Heart left ventricle (tissue), 16 donors: ENCODE measurements around the gene MDFIC2. TPM values are rescaled to one million over a fixed set of nuclear protein-coding genes. Genes with fewer than 3 reads are reported as not detected.
"Not testable (repeated sequence)": the region's sequence is repeated elsewhere in the genome, so short reads cannot be mapped to it uniquely, and the experiment has no call there.

Experiments
- ATAC-seq, 4 donors: fragments of 200-7000 bp; cut with Tn5 transposase; one replicate each; pipeline ENCODE4 v1.9.1; 2020 to 2022; ENCODE audit warnings: moderate library complexity in 4 of 4, mild to moderate bottlenecking in 3 of 4, moderate number of reproducible peaks in 1 of 4
- DNase-seq, 5 donors: peaks; one replicate each; pipeline ENCODE4 v3.0.0-alpha.2; 2020
- H3K27ac ChIP-seq, 12 donors: fragments of 200-600 bp; sonication (generic) in 4 of 12; one replicate each; pipeline versions ENCODE4 v1.5.0 to v1.8.0; 2016 to 2022; ENCODE audit warnings: mild to moderate bottlenecking in 2 of 12
- H3K27me3 ChIP-seq, 9 donors: fragments of 200-600 bp; sonication (generic) in 2 of 9; one replicate each; pipeline versions ENCODE4 v1.5.1 to v1.8.0; 2016 to 2022; ENCODE audit warnings: mild to moderate bottlenecking in 3 of 9
- H3K36me3 ChIP-seq, 9 donors: fragments of 200-600 bp; sonication (generic) in 2 of 9; one replicate each; pipeline versions ENCODE4 v1.5.0 to v1.8.0; 2018 to 2022; ENCODE audit warnings: mild to moderate bottlenecking in 2 of 9
- H3K4me1 ChIP-seq, 12 donors: fragments of 200-600 bp; sonication (generic) in 4 of 12; one replicate each; pipeline versions ENCODE4 v1.5.0 to v1.8.0; 2016 to 2022; ENCODE audit warnings: mild to moderate bottlenecking in 3 of 12
- H3K4me3 ChIP-seq, 12 donors: fragments of 200-600 bp; sonication (generic) in 4 of 12; one replicate each; pipeline versions ENCODE4 v1.5.0 to v1.8.0; 2017 to 2022; ENCODE audit warnings: mild to moderate bottlenecking in 9 of 12, moderate library complexity in 4 of 12
- H3K9me3 ChIP-seq, 12 donors: fragments of 200-600 bp; sonication (generic) in 4 of 12; one replicate each; pipeline versions ENCODE4 v1.5.0 to v1.8.0; 2016 to 2022; ENCODE audit warnings: mild to moderate bottlenecking in 1 of 12
- CTCF ChIP-seq, 12 donors: fragments of 200-600 bp; sonication (generic) in 4 of 12; IDR thresholded peaks; one replicate each; pipeline versions ENCODE4 v1.5.0 to v1.8.0; 2018 to 2022; ENCODE audit warnings: antibody characterized with exemption in 12 of 12, mild to moderate bottlenecking in 5 of 12
- POLR2A ChIP-seq, 2 donors: fragments of 450-650 bp; IDR thresholded peaks; one replicate each; pipeline ENCODE4 v1.6.1; 2017; ENCODE audit warnings: antibody characterized with exemption in 2 of 2, mild to moderate bottlenecking in 2 of 2, moderate library complexity in 2 of 2
- WGBS, 4 donors: extraction: QIAGEN DNeasy Blood & Tissue Kit in 2 of 4; methylation state at CpG; one replicate each; pipeline versions ENCODE4 v1.1.5 to v1.1.7; 2013 to 2018; 5-methylcytosine and 5-hydroxymethylcytosine counted together
- intact Hi-C, 10 donors: fragments of 100-400 bp; cut with DNase I; formaldehyde crosslinking; loops; one replicate each; pipeline versions ENCODE4 v1.11.1 to v1.14.2; 2022
- polyA plus RNA-seq, 2 donors: library from polyadenylated mRNA; stranded (reverse); fragments of 200-250 nt; gene quantifications; one replicate each; pipeline ENCODE4 v1.2.3, GENCODE V29; 2013
- total RNA-seq, 9 donors: library from RNA; depleted of rRNA in 2 of 9; stranded (reverse); fragments of >200 nt in 2 of 9; fragmentation: NEBNext Ultra II Directional in 3 of 9; extraction: Animal tissue kit (Norgen Biotek cat#: 25700) in 3 of 9; gene quantifications; one replicate each; pipeline versions ENCODE4 v1.1.0 to v1.2.4, GENCODE V29; 2016 to 2023
- donor health status: ischemic (EF 13 %, LVEDD 7.1; RV severe dilation, severe dysfunction).
- donor health status: healthy with polysubstance abuse.
- donor health status: DM: no; HTN: yes; CAD: no.
- donor health status: DM: no; HTN: no; CAD: no.
- donor health status: ischemic (EF 25% LVEDD 6.9; RV normal size, moderate dysfunction).
- donor health status: ischemic (EF 25% LVEDD 5.7; RV mildly dilated, moderate dysfunction).
- donor health status: healthy.
- donor health status: DM: yes; HTN: yes; CAD: no.
- donor health status: ischemic (EF 35%, LVEDD 5.7; RV mildly dilated, moderate dysfunction).
- donor health status: nonischemic (EF 11% LVEDD 7.7; RV severe dilation, severe dysfunction).
- donor health status: DM: yes; HTN: yes; CAD: no.
- donor health status: PGD.
- donor health status: ischemic (EF 29% LVEDD 5.4; RV normal size, mild dysfunction).
- donor health status: nonischemic (EF 23%, LVEDD 6.1; RV moderate dilation, normal function).

Gene MDFIC2
- total and polyA plus RNA-seq, 11 donors: not detected

- intact Hi-C loops: loop anchor here in 2 of 10 donors (10.0 kb wide), 2 partner anchors 257 to 667 kb away; no protein-coding TSS in a partner anchor
- H3K4me1 ChIP-seq: no peaks in the 10 kb centered on the region
- ATAC-seq: no peak
- no peak overlapping the region for H3K4me3 ChIP-seq
- DNase-seq: no peak
- TF ChIP-seq POLR2A (IDR thresholded peaks at IDR 0.05) (no peak), CTCF (IDR thresholded peaks at IDR 0.05) (no peak)
- no peaks in the 10 kb centered on the region for H3K36me3 ChIP-seq
- H3K27ac ChIP-seq: no peak overlapping the region
- H3K27me3 ChIP-seq: no peaks in the 10 kb centered on the region
- peaks cover 0 to 15% (median 2%) of the 10 kb centered on the region in 12 donors for H3K9me3 ChIP-seq
Observed at GRCh38 chr3:70352215-70352614, 39.8 kb upstream of the MDFIC2 start.

DNA sequence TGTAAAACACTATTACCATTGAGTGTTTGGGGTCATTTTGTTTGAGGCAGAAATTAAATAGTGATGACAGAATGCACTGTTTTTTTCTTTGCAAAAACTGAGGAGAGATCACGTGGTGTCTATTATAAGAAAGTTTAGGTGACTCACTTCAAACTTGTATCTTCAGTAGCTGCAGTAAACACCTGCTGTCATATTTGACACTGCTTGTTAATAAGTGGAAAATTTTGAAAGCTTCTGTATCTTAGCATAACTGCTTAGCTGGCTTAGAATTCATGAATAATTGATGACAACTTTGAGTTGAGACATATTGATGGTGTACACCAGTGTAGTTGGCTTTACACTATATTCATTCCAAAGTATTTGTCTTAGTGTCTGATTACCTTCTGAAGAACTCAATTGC, 29.7 kb upstream of the MDFIC2 start:
- WGBS, 4 donors: 46 to 76% (median 62%) methylated on average over 1 of the region's 1 CpG
- TF ChIP-seq CTCF (IDR thresholded peaks at IDR 0.05) (no peak), POLR2A (IDR thresholded peaks at IDR 0.05) (no peak)
- peaks cover 0 to 6% (median 0%) of the 10 kb centered on the region in 12 donors for H3K9me3 ChIP-seq
- intact Hi-C loops: no loop called here
- H3K36me3 ChIP-seq: no peaks in the 10 kb centered on the region
- ATAC-seq: no peak
- no peak for DNase-seq
- no peak overlapping the region for H3K27ac ChIP-seq
- no peaks in the 10 kb centered on the region for H3K4me1 ChIP-seq
- H3K27me3 ChIP-seq: no peaks in the 10 kb centered on the region
- no peak overlapping the region for H3K4me3 ChIP-seq

GRCh38 chr3:70336885-70337284, 24.4 kb upstream of the MDFIC2 start:
- intact Hi-C loops, H3K4me1 ChIP-seq, H3K36me3 ChIP-seq, H3K9me3 ChIP-seq, DNase-seq, ATAC-seq, H3K4me3 ChIP-seq, H3K27ac ChIP-seq, H3K27me3 ChIP-seq: not testable (repeated sequence)
- 91 to 100% (median 96%) methylated on average over 1 of the region's 1 CpG for WGBS, 4 donors

DNA sequence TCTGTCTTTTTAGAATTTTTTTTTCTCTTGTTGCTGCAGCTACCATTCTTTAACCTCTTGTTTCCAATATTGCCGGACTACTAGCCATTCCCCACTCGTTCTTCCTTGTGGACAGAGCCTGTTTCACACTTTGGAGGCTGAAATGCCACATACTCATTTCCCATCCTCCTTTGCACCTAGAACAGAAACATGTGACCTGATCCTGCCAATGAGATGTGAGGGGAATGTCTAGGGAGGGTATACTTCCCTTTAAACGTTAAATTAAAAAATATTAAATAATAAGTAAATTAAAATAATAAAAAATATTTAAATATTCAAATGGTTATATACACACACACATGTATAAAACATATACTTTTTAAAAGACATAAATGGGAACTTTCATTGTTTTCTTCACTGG, 20.6 kb upstream of the MDFIC2 start:
- Histone ChIP-seq H3K27ac (no peak overlapping the region), H3K9me3 (no peaks in the 10 kb centered on the region), H3K4me1 (no peaks in the 10 kb centered on the region), H3K27me3 (no peaks in the 10 kb centered on the region), H3K4me3 (no peak overlapping the region), H3K36me3 (no peaks in the 10 kb centered on the region)
- no peak for DNase-seq
- TF ChIP-seq CTCF (IDR thresholded peaks at IDR 0.05) (no peak), POLR2A (IDR thresholded peaks at IDR 0.05) (no peak)
- no peak for ATAC-seq
- WGBS, 4 donors: 78 to 90% (median 87%) methylated on average over 3 of the region's 3 CpGs
- intact Hi-C loops: no loop called here

DNA sequence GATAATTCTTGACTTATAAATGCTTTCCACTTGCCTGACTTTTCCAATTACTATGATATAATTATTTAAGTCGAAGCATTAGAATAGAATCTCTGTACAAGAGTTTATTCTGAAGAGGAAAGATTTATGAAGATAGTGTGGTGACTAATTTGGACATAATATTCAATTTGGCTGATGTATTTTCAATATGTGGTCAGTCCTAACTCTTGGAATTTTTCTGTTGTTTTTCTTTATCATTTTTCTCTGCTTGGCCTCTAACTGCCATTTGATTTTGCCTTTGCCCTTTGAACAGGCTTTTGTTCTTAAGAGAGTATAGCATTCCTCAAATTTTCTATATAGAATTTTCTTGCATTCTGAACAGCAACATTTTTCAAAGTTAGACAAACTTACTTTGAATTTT, 2.6 kb upstream of the MDFIC2 start:
- H3K4me1 ChIP-seq: no peaks in the 10 kb centered on the region
- H3K9me3 ChIP-seq: peaks cover 0 to 7% (median 0%) of the 10 kb centered on the region in 12 donors
- 50 to 72% (median 65%) methylated on average over 1 of the region's 1 CpG for WGBS, 4 donors
- ATAC-seq (no peak), DNase-seq (no peak)
- H3K36me3 ChIP-seq: no peaks in the 10 kb centered on the region
- peaks cover 0 to 3% (median 0%) of the 10 kb centered on the region in 9 donors for H3K27me3 ChIP-seq
- no peak overlapping the region for H3K27ac ChIP-seq
- intact Hi-C loops: no loop called here
- TF ChIP-seq CTCF (IDR thresholded peaks at IDR 0.05): no peak
- no peak for TF ChIP-seq POLR2A (IDR thresholded peaks at IDR 0.05)
- no peak overlapping the region for H3K4me3 ChIP-seq
